GM21529 (cell line): ENCODE measurements around the gene GLI1.
"Not testable (repeated sequence)": the region's sequence is repeated elsewhere in the genome, so short reads cannot be mapped to it uniquely, and the experiment has no call there.

ENCODE experiments used
- ATAC-seq: cut with Tn5 transposase; IDR thresholded peaks from one replicate; pipeline ENCODE4 v1.9.1; 2021; ENCODE audit not compliant: unreplicated experiment

Gene GLI1

DNA sequence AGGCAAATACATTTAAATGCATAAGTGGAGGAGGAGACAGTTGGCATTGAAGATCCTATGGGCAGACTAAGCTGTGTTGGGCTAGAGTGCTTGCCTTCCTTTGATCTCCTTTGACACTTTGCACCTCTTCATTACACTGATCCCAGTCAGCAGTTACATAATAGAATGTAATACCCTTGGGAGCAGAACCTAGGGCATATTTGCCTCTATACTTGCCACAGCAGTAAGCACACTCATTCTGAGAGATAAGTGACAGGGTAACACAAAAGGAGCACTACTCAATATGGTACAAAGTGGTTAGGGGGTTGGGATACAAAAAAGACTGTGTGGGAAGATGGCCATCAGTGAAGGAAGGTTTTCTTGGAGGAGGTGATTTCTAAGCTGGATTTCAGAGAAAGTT, 37.2 kb downstream of the GLI1 start:
- no peak for ATAC-seq

DNA sequence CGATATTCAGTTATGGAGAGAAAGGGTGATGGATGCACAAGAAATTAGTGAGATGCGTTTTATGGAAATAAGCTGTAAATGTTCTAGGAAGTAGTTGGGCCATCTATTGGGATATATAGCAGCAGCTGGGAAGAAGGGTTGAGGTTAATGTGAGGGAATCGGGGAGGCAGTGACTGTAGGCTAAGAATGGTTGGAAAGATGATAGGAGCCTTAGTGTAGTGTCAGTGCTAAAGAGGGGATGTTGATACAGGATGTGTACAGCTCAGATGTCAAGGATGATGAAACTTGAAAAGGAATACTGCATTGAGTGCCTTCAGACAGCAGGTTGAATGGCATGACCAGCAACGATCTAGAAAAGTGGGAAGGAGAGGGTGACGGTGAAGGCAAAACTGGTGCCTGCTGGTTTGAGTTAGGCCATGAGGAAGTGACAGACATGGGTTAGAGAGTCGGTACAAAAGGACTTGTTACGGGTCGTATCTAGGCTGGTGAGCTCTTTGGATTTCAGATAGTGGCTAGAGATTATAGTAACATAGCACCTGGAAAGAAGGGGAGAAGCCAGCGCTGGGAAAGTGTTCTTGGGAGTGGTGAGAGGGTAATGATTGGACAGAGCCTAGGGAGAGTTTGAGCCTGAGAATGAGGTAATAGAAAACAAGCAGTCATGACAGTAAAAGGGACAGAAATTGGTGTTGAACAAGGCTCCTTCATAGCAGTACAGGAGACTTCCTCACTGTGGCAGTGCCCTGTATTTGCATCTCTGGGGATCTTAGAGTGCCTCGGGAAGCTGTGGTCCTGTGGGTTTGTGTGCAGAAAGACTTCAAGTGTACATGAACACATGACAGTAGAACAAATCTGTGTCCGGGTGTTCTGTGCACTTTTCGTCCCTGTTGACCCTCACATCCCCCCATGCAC, 37.9 kb downstream of the GLI1 start:
- ATAC-seq: no peak

DNA sequence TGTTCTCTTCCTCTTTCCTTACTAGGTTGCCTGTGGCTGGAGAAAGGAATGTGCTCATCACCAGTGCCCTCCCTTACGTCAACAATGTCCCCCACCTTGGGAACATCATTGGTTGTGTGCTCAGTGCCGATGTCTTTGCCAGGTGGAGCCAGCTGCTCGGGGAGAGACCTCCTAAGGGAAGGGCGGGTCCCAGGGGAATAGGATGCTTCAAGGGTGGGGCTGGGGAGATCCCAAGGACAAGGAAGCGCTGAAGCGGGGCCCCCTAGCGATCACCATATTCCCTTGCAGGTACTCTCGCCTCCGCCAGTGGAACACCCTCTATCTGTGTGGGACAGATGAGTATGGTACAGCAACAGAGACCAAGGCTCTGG, 38.5 kb downstream of the GLI1 start:
- no peak for ATAC-seq

DNA sequence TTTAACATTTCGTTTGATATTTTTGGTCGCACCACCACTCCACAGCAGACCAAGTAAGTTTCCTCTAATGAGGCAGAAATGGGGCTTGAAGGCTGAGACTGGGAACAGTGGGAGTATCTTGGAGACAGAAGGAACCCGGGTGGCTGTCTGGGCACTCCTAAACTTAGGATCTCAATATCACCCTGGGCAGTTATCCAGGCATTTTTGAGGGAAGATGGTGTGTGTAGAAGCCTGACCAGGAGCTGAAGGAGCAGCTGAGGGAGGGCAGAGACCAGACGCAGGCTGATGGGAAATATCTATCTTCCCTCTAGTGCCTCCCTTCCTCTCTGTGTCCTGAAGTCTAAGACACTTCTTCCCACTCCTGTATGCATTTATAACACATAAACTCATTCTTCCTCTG, 39.0 kb downstream of the GLI1 start:
- ATAC-seq: no peak

DNA sequence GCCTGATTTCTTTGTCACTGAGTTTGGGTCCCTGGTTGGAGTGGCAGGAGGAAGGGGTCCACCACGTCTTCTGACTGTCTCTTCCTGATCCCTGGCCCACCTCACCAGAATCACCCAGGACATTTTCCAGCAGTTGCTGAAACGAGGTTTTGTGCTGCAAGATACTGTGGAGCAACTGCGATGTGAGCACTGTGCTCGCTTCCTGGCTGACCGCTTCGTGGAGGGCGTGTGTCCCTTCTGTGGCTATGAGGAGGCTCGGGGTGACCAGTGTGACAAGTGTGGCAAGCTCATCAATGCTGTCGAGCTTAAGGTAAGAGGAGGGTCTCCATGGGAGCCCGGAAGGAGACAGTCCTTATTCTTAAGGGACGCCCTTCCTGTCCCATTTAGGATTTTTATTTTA, 40.6 kb downstream of the GLI1 start:
- no peak for ATAC-seq

DNA sequence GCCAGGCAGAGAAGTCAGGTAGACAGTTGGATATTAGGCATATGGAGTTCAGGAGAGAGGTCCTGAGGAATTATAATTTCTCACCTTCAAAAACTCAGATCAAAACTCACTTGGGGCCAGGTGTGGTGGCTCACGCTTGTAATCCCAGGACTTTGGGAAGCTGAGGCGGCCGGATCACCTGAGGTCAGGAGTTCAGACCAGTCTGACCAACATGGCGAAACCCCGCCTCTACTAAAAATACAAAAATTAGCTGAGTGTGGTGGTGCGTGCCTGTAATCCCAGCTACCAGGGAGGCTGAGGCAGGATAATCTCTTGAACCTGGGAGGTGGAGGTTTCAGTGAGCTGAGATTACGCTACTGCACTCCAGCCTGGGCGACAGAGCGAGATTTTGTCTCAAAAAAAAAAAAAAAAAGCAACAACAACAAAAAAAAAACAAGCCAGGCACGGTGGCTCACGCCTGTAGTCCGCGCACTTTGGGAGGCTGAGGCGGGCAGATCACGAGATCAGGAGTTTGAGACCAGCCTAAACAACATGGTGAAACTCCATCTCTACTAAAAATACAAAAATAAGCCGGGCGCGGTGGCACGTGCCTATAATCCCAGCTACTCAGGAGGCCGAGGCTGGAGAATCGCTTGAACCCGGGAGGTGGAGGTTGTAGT, 42.9 kb downstream of the GLI1 start:
- not testable (repeated sequence) for ATAC-seq

DNA sequence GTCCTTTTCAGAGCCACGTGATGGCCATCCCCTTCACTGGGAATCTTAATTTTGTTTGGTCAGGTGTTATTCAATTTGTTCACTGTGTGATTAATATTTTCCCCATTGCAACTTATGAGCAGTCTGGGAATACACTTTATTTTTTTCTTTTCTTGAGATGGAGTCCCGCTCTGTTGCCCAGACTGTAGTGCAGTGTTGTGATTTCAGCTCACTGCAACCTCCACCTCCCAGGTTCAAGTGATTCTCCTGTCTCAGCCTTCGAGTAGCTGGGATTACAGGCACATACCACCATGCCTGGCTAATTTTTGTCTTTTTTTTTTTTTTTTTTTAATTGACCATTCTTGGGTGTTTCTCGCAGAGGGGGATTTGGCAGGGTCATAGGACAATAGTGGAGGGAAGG, 47.0 kb downstream of the GLI1 start:
- not testable (repeated sequence) for ATAC-seq

DNA sequence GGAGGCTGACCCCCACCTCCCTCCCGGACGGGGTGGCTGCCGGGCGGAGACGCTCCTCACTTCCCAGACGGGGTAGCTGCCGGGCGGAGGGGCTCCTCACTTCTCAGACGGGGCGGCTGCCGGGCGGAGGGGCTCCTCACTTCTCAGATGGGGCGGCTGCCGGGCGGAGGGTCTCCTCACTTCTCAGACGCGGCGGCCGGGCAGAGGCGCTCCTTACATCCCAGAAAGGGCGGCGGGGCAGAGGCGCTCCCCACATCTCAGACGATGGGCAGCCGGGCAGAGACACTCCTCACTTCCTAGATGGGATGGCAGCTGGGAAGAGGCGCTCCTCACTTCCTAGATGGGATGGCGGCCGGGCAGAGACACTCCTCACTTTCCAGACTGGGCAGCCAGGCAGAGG, 48.2 kb downstream of the GLI1 start:
- not testable (repeated sequence) for ATAC-seq

DNA sequence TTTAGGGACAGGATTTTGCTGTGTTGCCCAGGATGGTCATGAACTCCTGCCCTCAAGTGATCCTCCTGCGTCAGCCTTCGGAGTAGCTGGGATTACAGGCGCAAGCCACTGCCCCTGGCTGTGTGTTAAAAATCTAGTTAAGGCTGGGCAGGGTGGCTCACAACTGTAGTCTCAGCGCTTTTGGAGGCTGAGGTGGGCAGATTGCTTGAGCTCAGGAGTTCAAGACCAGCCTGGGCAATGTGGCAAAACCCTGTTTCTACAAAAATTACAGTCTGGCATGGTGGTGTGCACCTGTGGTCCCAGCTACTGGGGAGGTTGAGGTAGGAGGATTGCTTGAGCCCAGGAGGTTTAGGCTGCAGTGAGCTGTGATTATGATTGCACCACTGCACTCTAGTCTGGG, 51.6 kb downstream of the GLI1 start:
- ATAC-seq: no peak

DNA sequence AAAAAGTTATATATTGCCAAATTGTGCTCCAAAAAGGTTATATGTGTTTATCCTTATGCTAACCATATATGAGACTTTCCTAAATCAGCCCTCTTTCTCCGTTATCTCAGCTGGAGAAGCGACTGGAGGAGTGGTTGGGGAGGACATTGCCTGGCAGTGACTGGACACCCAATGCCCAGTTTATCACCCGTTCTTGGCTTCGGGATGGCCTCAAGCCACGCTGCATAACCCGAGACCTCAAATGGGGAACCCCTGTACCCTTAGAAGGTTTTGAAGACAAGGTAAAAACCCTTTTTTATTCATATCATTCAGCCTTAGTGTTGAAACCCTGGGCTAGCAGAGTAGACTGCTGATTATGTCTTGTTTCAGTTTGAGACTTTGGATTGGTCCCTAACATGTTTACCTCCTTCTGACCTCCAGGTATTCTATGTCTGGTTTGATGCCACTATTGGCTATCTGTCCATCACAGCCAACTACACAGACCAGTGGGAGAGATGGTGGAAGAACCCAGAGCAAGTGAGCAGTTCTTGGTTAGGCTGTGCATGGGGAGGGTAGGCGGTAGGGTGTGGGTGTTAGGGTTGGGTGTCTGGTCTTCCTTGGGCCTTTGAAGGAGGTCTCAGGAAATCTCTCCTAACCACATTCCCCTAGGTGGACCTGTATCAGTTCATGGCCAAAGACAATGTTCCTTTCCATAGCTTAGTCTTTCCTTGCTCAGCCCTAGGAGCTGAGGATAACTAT, 52.2 kb downstream of the GLI1 start:
- no peak for ATAC-seq

DNA sequence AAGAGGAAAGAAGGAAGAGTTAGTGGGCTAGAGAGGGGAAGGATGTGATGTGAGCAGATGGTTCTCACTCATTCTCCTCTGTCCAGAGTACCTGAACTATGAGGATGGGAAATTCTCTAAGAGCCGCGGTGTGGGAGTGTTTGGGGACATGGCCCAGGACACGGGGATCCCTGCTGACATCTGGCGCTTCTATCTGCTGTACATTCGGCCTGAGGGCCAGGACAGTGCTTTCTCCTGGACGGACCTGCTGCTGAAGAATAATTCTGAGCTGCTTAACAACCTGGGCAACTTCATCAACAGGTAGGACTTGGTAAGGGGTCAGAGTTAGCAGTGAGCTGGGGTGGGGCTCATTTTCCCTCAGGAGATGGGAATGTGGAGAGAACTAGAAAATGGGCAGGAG, 53.1 kb downstream of the GLI1 start:
- ATAC-seq: no peak

DNA sequence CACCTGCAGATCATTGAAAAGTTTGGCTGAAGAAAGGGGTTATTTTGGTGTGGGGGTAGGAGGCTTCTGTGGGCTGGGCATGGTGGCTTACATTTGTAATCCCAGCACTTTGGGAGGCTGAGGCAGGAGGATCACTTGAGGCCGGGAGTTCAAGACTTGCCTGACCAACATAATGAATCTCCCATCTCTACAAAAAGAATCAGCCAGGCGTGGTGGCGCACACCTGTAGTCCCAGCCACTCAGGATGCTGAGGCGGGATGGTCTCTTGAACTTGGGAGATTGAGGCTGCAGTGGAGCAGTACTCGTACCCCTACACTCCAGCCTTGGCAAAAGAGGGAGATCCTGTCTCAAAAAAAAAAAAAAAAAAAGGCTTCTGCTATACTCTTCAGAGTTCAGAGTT, 53.7 kb downstream of the GLI1 start:
- ATAC-seq: no peak

DNA sequence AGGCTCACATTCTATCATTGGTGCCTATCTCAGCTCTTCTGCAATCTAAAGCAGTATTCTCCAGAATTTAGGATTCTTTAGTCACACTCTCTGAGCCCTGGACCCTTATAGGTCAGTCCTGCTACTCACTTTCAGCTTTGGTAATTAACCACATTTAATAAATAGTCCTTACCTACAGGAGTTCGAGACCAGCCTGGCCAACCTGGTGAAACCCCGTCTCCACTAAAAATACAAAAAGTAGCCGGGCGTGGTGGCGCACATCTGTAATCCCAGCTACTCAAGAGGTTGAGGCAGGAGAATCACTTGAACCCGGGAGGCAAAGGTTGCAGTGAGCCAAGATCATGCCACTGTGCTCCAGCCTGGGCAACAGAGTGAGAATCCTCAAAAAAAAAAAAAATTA, 54.1 kb downstream of the GLI1 start:
- ATAC-seq: not testable (repeated sequence)

DNA sequence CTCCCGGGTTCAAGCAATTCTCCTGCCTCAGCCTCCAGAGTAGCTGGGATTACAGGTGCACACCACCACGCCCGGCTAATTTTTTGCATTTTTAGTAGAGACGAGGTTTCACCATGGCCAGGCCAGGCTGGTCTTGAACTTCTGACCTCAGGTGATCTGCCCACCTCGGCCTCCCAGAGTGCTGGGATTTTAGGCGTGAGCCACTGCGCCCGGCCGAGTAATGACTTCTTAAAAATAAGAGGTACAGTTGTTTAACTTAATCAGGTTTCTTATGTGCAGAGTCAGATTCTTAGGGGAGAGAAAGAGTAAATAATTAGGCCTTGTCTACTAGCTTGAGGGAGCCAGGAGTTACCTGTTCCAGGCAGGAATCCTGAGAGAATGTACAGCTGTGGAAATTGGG, 54.7 kb downstream of the GLI1 start:
- not testable (repeated sequence) for ATAC-seq

DNA sequence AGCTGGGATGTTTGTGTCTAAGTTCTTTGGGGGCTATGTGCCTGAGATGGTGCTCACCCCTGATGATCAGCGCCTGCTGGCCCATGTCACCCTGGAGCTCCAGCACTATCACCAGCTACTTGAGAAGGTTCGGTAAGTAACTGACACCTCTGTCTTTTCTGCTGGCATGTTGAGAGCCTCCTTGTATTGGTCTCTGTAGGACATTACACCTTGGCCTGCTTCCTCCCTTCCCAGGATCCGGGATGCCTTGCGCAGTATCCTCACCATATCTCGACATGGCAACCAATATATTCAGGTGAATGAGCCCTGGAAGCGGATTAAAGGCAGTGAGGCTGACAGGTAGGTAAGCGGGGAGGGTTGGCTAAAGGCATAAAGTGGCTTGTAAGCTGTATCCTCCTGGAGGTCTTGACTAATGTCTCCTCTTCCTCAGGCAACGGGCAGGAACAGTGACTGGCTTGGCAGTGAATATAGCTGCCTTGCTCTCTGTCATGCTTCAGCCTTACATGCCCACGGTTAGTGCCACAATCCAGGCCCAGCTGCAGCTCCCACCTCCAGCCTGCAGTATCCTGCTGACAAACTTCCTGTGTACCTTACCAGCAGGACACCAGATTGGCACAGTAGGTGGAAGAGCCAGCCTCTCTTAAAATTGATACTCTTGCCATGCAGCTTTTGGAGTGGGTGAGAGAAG, 55.3 kb downstream of the GLI1 start:
- no peak for ATAC-seq

DNA sequence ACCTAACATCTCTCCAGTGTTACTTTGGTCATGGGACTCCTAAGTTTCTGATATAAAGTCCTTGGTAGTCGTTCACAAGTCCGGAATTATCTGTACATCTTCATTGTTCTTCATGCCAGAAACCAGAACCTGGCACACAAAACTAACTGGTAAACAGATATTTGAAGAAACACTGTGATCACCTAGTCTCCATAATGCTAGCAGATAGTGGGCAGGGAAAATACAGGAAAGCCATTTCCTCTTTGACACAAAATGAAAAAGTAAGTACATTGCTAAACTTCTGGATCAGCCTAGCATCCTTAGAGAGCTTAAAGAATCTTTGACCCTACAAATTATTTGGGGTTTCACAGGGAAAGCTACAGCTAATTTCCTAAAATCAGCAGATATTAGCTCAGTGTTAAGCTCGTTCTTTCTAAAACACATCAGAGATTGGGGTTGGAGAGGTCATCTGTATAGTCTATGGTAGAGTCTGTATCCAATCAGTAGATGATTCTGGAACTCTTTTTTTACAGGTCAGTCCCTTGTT, 55.9 kb downstream of the GLI1 start:
- no peak for ATAC-seq

DNA sequence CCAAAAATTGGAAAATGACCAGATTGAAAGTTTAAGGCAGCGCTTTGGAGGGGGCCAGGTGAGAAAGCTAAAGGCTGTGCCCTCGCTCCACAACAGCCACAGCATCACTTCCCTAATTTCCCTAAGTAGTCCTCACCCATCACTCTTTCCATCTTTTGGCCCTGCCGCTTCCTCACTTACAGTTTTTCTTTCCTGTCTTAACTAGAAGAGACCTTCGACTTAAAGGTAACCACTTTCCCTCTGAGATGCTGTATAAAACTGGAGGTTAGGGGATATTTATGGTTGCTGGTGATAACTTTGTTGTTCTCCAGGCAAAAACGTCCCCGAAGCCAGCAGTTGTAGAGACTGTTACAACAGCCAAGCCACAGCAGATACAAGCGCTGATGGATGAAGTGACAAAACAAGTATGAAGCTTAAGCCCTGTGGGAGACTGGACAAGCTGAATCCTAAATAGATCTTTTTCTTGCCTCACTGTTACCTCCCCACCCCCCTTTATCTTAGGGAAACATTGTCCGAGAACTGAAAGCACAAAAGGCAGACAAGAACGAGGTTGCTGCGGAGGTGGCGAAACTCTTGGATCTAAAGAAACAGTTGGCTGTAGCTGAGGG, 56.5 kb downstream of the GLI1 start:
- no peak for ATAC-seq

DNA sequence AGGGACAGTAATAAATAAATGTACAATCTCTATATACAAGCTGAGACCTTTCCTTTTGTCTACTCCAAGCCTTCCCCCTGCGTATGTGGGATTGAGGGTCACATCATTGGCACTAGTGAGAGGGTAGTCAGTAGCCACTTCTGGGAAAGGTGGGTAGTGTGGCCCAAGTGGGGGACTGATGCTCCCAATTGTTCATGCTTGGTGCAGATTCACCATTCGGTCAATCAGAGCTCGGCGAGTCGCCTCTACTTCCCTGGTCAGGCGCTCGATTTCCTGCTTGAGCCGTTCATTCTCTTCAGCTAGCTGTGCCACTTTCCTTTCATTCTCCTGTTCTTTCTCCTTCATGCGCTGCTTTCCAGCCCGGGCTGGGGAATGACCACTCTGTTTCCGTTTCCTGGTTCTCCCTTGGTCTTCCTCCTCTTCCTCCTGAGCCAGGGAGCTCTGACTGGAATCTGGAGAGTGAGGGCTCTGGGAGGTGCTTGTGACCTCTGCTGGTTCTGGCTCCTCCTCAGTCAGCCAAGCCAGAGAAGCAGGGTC, 57.1 kb downstream of the GLI1 start:
- ATAC-seq: no peak

DNA sequence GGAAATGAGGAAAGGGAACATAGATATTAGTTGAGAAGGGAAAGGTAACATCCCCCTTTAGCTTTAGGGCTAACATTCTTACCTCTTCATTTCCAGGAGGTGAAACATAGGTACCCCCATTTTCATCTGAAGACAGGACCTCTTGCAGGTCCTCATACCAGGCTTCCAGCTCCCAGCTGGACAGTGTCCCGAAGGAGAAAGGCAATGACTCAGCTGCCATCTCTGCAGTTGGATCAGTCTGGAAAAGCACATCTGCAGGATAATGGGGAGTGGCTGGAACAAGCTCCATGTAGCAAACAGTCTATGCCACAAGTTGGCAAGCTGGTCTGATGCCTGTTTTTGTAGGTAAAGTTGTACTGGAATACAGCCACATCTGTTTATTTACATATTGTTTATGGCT, 57.6 kb downstream of the GLI1 start:
- no peak for ATAC-seq

DNA sequence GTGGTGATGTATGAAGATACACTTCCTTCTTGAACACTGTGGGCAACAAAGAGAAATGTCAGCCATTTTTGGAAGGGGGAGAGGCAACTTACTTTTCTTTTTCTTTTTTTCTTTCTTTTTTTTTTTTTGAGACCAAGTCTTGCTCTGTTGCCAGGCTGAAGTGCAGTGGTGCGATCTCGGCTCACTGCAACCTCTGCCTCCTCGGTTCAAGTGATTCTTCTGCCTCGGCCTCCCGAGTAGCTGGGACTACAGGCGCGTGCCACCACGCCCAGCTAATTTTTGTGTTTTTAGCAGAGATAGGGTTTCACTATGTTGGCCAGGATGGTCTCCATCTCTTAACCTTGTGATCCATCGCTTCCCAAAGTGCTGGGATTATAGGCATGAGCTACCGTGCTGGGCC, 58.1 kb downstream of the GLI1 start:
- not testable (repeated sequence) for ATAC-seq
